Chondrocyte (in vitro differentiated cells): ENCODE data around the gene DAP3. TPM values are rescaled to one million over a fixed set of nuclear protein-coding genes. Genes with fewer than 3 reads are reported as not detected.
"Not testable (repeated sequence)": the region's sequence is repeated elsewhere in the genome, so short reads cannot be mapped to it uniquely, and the experiment has no call there.

Source experiments
- DNase-seq: peaks from one replicate; pipeline ENCODE4 v3.0.0; 2021; ENCODE audit warnings: mixed read lengths, low spot score
- H3K27ac Mint-ChIP-seq: one replicate; pipeline ENCODE4 v1.8.0; 2021; ENCODE audit warnings: mild to moderate bottlenecking, moderate library complexity, mixed read lengths; ENCODE audit not compliant: unreplicated experiment
- H3K27me3 Mint-ChIP-seq: 2 replicates; pipeline ENCODE4 v1.8.0; 2021; ENCODE audit warnings: low read depth, mixed read lengths
- H3K36me3 Mint-ChIP-seq: 2 replicates; pipeline ENCODE4 v1.8.0; 2021; ENCODE audit warnings: low read depth, mixed read lengths
- H3K4me1 Mint-ChIP-seq: 2 replicates; pipeline ENCODE4 v1.8.0; 2021; ENCODE audit warnings: low read depth, mild to moderate bottlenecking, mixed read lengths
- H3K4me3 Mint-ChIP-seq: one replicate; pipeline ENCODE4 v1.8.0; 2021; ENCODE audit warnings: mild to moderate bottlenecking, moderate library complexity, mixed read lengths; ENCODE audit not compliant: unreplicated experiment
- H3K9me3 Mint-ChIP-seq: 2 replicates; pipeline ENCODE4 v1.8.0; 2021; ENCODE audit warnings: low read depth, mixed read lengths
- CTCF ChIP-seq: fragments of 200-600 bp; sonication (generic); IDR thresholded peaks from 2 replicates; pipeline ENCODE4 v1.5.0; 2021; ENCODE audit warnings: antibody characterized with exemption, mild to moderate bottlenecking, moderate library complexity
- total RNA-seq: library from RNA; stranded (reverse); gene quantifications from 3 replicates; pipeline ENCODE4 v1.2.1, GENCODE V29; 2021

Gene DAP3
- total RNA-seq, 1 donor from 2014 or later = 64.8 TPM

GRCh38 chr1:155652951-155653350 is 35.9 kb upstream of the DAP3 start:
- Mint-ChIP-seq H3K4me1 (peaks cover 15% of the 10 kb centered on the region), H3K27ac (no peak overlapping the region), H3K4me3 (no peak overlapping the region), H3K27me3 (no peaks in the 10 kb centered on the region), H3K9me3 (no peaks in the 10 kb centered on the region), H3K36me3 (no peaks in the 10 kb centered on the region)
- no peak for DNase-seq
- TF ChIP-seq CTCF = no peak

GRCh38 chr1:155657463-155657862 is 31.4 kb upstream of the DAP3 start:
- H3K4me3 Mint-ChIP-seq = no peak overlapping the region
- no peak overlapping the region for H3K27ac Mint-ChIP-seq
- no peaks in the 10 kb centered on the region for H3K4me1 Mint-ChIP-seq
- H3K36me3 Mint-ChIP-seq = peaks cover 32% of the 10 kb centered on the region
- DNase-seq = no peak
- no peak for TF ChIP-seq CTCF
- no peaks in the 10 kb centered on the region for H3K27me3 Mint-ChIP-seq
- no peaks in the 10 kb centered on the region for H3K9me3 Mint-ChIP-seq

- H3K4me1 Mint-ChIP-seq, H3K4me3 Mint-ChIP-seq, DNase-seq, H3K27me3 Mint-ChIP-seq, H3K27ac Mint-ChIP-seq, H3K9me3 Mint-ChIP-seq: not testable (repeated sequence)
- peaks cover 42% of the 10 kb centered on the region for H3K36me3 Mint-ChIP-seq
Measured at GRCh38 chr1:155661239-155661638, 27.7 kb upstream of the DAP3 start.

GRCh38 chr1:155669233-155670162 is 19.4 kb upstream of the DAP3 start:
- Mint-ChIP-seq H3K36me3 (peaks cover 36% of the 10 kb centered on the region), H3K4me3 (no peak overlapping the region), H3K27ac (no peak overlapping the region), H3K4me1 (no peaks in the 10 kb centered on the region), H3K27me3 (no peaks in the 10 kb centered on the region), H3K9me3 (no peaks in the 10 kb centered on the region)
- TF ChIP-seq CTCF = no peak
- no peak for DNase-seq

GRCh38 chr1:155671750-155672149 is 17.1 kb upstream of the DAP3 start:
- Mint-ChIP-seq H3K9me3 (no peaks in the 10 kb centered on the region), H3K4me3 (no peak overlapping the region)
- TF ChIP-seq CTCF = no peak

GRCh38 chr1:155673003-155673402 is 15.9 kb upstream of the DAP3 start:
- H3K36me3 Mint-ChIP-seq = peaks cover 38% of the 10 kb centered on the region
- H3K9me3 Mint-ChIP-seq = no peaks in the 10 kb centered on the region
- no peak for TF ChIP-seq CTCF
- no peaks in the 10 kb centered on the region for H3K27me3 Mint-ChIP-seq
- no peak for DNase-seq
- H3K4me1 Mint-ChIP-seq = no peaks in the 10 kb centered on the region
- H3K27ac Mint-ChIP-seq = no peak overlapping the region
- no peak overlapping the region for H3K4me3 Mint-ChIP-seq

More at GRCh38 chr1:155671750-155672149, 17.1 kb upstream of the DAP3 start:
- no peak for DNase-seq
- no peaks in the 10 kb centered on the region for H3K27me3 Mint-ChIP-seq
- H3K36me3 Mint-ChIP-seq = peaks cover 42% of the 10 kb centered on the region
- no peak overlapping the region for H3K27ac Mint-ChIP-seq
- H3K4me1 Mint-ChIP-seq = no peaks in the 10 kb centered on the region
